Right lobe of liver (tissue), 4 donors: Measurements from ENCODE around the gene RAP1GAP2.

ENCODE experiments used
- CTCF ChIP-seq, 4 donors: fragments of 200-600 bp in 3 of 4; fragments of 450-650 bp in 1 of 4; IDR thresholded peaks; one replicate each; pipeline versions ENCODE4 v1.5.1 to v1.8.0; 2016 to 2022; ENCODE audit warnings: antibody characterized with exemption in 4 of 4, mild to moderate bottlenecking in 2 of 4
- POLR2A ChIP-seq: fragments of 450-650 bp; IDR thresholded peaks from one replicate; pipeline ENCODE4 v1.6.1; 2017; ENCODE audit warnings: antibody characterized with exemption, mild to moderate bottlenecking
- donor health status: DM: no; HTN: no; CAD: no.
- donor health status: DM: no; HTN: no; CAD: no.
- donor health status: DM: no; HTN: yes; CAD: no.

GRCh38 chr17:2874189-2874686 is 78.0 kb downstream of the RAP1GAP2 start:
- TF ChIP-seq POLR2A (no peak), CTCF (IDR thresholded peaks at IDR 0.05) (no peak)
